Memory B cell (primary cell): ENCODE measurements around the gene TTI1.

ENCODE experiments used
- ATAC-seq: fragments of 150-1000 bp; cut with Tn5 transposase; 2 replicates; pipeline ENCODE4 v1.10.0; 2021; ENCODE audit warnings: low read depth, mild to moderate bottlenecking, moderate library complexity
- DNase-seq, 2 donors: peaks; one replicate each; pipeline ENCODE4 v3.0.0; 2022; ENCODE audit warnings: low spot score in 2 of 2
- H3K27ac Mint-ChIP-seq: one replicate; pipeline ENCODE4 v1.8.0; 2022; ENCODE audit warnings: mild to moderate bottlenecking, moderate library complexity, mixed read lengths
- H3K27me3 Mint-ChIP-seq: one replicate; pipeline ENCODE4 v1.8.0; 2022; ENCODE audit warnings: mixed read lengths
- H3K36me3 Mint-ChIP-seq: one replicate; pipeline ENCODE4 v1.8.0; 2022; ENCODE audit warnings: mild to moderate bottlenecking, mixed read lengths
- H3K4me1 Mint-ChIP-seq: one replicate; pipeline ENCODE4 v1.8.0; 2022; ENCODE audit warnings: mixed read lengths
- H3K4me3 Mint-ChIP-seq: one replicate; pipeline ENCODE4 v1.8.0; 2022; ENCODE audit warnings: mild to moderate bottlenecking, moderate library complexity, mixed read lengths
- H3K9me3 Mint-ChIP-seq: one replicate; pipeline ENCODE4 v1.8.0; 2022; ENCODE audit warnings: mixed read lengths

TTI1 gene

DNA sequence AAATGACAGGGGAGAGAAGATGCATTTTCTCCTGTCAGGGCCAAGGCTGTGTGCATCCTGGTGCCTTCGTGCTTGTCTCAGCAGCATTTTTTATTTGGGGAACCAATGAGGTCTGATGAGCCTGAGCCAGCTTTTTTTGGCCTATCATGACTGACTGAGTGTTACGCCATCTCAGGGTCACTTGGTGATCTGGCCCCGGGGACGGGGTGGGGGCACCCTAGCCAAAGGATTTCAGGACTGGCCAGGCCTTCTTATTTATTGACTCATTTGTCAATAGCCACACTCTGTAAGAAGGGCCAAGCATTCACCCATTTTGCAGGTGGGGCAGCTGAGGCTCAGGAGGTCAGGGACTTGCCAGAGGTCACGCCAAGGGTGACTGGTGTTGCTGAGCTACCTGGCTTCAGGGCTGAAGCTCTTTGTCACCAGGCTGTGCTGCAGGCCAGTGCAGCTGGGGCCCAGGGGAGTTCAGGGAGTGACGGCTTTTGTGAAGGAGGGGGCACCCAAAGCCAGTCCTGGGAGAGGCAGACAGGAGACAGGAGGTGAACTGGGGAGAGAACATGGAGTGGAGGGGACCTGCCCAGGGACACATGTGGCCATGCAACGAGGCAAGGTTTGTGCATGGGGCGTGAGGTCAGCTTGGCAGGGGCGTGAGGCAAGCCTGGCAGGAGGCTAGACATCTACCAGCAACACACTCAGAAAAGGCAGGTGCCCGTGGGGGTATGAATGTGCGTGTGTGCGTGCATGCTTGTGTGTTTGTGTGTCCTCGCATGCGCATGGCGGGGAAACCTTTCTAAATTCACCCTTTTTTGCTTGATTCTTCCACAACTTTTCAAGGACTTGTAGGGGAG, 99.2 kb downstream of the TTI1 start:
- H3K27me3 Mint-ChIP-seq = peaks cover 20% of the 10 kb centered on the region
- H3K9me3 Mint-ChIP-seq = no peaks in the 10 kb centered on the region
- no peak overlapping the region for H3K27ac Mint-ChIP-seq
- H3K4me3 Mint-ChIP-seq = no peak overlapping the region
- DNase-seq = no peak
- no peaks in the 10 kb centered on the region for H3K4me1 Mint-ChIP-seq
- no peaks in the 10 kb centered on the region for H3K36me3 Mint-ChIP-seq
- ATAC-seq = no peak
